ENCODE results near the gene MSI2.

MSI2 gene

GRCh38 chr17:57605675-57606105 lies 349.4 kb downstream of the MSI2 start (continued):
- TF ChIP-seq CREB5 (CRISPR knock-in tag; IDR thresholded peaks at IDR 0.05; ENCODE audit: low read depth) (no peak), SNAI2 (CRISPR knock-in tag; IDR thresholded peaks at IDR 0.05) (no peak), RARB (CRISPR knock-in tag; IDR thresholded peaks at IDR 0.05) (no peak), ISL1 (CRISPR knock-in tag; IDR thresholded peaks at IDR 0.05) (no peak)
- TF ChIP-seq, protein P1, sequence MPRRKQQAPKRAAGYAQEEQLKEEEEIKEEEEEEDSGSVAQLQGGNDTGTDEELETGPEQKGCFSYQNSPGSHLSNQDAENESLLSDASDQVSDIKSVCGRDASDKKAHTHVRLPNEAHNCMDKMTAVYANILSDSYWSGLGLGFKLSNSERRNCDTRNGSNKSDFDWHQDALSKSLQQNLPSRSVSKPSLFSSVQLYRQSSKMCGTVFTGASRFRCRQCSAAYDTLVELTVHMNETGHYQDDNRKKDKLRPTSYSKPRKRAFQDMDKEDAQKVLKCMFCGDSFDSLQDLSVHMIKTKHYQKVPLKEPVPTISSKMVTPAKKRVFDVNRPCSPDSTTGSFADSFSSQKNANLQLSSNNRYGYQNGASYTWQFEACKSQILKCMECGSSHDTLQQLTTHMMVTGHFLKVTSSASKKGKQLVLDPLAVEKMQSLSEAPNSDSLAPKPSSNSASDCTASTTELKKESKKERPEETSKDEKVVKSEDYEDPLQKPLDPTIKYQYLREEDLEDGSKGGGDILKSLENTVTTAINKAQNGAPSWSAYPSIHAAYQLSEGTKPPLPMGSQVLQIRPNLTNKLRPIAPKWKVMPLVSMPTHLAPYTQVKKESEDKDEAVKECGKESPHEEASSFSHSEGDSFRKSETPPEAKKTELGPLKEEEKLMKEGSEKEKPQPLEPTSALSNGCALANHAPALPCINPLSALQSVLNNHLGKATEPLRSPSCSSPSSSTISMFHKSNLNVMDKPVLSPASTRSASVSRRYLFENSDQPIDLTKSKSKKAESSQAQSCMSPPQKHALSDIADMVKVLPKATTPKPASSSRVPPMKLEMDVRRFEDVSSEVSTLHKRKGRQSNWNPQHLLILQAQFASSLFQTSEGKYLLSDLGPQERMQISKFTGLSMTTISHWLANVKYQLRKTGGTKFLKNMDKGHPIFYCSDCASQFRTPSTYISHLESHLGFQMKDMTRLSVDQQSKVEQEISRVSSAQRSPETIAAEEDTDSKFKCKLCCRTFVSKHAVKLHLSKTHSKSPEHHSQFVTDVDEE (CRISPR knock-in tag; IDR thresholded peaks at IDR 0.05) = no peak

DNA sequence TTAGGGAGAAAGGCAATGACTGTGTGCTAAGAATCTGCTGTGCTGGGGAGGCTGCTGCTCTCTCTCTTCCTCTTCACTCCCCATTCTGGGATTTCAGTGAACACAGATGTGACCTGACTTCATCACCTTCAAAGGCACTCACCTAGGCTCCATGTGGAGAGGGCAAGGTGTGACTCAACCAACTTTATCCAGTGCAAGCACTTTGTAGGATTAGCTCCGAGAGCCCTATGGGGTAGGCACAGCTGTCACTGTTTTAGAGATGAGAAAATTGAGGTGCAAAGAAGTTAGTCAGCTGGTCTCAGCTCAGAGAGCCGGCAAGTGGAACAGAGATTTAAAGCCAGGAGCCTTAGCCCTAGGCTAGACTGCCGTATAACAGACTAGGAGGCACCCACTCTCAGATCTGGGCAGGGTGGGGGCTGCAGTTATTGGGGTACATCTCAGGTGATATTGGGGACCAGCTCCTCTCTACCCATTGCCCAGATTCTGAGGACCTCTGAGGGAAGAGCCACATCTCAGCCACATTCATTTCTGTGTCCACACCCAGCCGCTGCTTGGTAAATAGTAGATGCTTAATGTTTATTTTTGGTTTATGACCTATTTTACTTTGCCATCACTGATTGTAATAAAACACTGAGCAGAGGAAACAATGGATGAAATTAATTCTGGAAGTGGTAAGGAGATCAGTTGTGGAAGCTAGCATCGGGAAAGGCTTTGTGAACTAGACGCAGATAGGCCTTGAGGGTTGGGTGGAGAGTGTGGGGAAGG lies 350.0 kb downstream of the MSI2 start:
- TF ChIP-seq ZNF70 (CRISPR knock-in tag; IDR thresholded peaks at IDR 0.05) = no peak
- TF ChIP-seq, protein P2, sequence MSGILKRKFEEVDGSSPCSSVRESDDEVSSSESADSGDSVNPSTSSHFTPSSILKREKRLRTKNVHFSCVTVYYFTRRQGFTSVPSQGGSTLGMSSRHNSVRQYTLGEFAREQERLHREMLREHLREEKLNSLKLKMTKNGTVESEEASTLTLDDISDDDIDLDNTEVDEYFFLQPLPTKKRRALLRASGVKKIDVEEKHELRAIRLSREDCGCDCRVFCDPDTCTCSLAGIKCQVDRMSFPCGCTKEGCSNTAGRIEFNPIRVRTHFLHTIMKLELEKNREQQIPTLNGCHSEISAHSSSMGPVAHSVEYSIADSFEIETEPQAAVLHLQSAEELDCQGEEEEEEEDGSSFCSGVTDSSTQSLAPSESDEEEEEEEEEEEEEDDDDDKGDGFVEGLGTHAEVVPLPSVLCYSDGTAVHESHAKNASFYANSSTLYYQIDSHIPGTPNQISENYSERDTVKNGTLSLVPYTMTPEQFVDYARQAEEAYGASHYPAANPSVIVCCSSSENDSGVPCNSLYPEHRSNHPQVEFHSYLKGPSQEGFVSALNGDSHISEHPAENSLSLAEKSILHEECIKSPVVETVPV (CRISPR knock-in tag; IDR thresholded peaks at IDR 0.05) = no peak
- TF ChIP-seq CREB5 (CRISPR knock-in tag; IDR thresholded peaks at IDR 0.05; ENCODE audit: low read depth) = no peak
- TF ChIP-seq ZNF8 (CRISPR knock-in tag; IDR thresholded peaks at IDR 0.05) = no peak
- TF ChIP-seq ZFP3 (CRISPR knock-in tag; IDR thresholded peaks at IDR 0.05) = no peak
- TF ChIP-seq GLIS3 (CRISPR knock-in tag; IDR thresholded peaks at IDR 0.05) = no peak
- no peak for TF ChIP-seq BACH2 (CRISPR knock-in tag; IDR thresholded peaks at IDR 0.05; ENCODE audit: borderline replicate concordance)
- no peak for TF ChIP-seq ESRRG (CRISPR knock-in tag; IDR thresholded peaks at IDR 0.05)
- TF ChIP-seq ARNTL (CRISPR knock-in tag; IDR thresholded peaks at IDR 0.05; ENCODE audit: borderline replicate concordance, low read depth) = no peak
- no peak for ATAC-seq

GRCh38 chr17:57607553-57608120 lies 351.3 kb downstream of the MSI2 start:
- no peak for TF ChIP-seq BACH2 (CRISPR knock-in tag; IDR thresholded peaks at IDR 0.05; ENCODE audit: borderline replicate concordance)
- TF ChIP-seq ZNF8 (CRISPR knock-in tag; IDR thresholded peaks at IDR 0.05) = no peak
- TF ChIP-seq ZNF565 (CRISPR knock-in tag; conservative IDR thresholded peaks at IDR 0.05; ENCODE audit: low read depth) = no peak
- TF ChIP-seq POU6F1 (CRISPR knock-in tag; IDR thresholded peaks at IDR 0.05; ENCODE audit: borderline replicate concordance, low read depth) = no peak
- no peak for TF ChIP-seq OSR1 (CRISPR knock-in tag; IDR thresholded peaks at IDR 0.05)
- no peak for TF ChIP-seq ZFP3 (CRISPR knock-in tag; IDR thresholded peaks at IDR 0.05)
- no peak for TF ChIP-seq TCF4 (CRISPR knock-in tag; IDR thresholded peaks at IDR 0.05; ENCODE audit: borderline replicate concordance)
- no peak for TF ChIP-seq PPARA (CRISPR knock-in tag; IDR thresholded peaks at IDR 0.05; ENCODE audit: borderline replicate concordance)
- TF ChIP-seq, protein P2 (CRISPR knock-in tag; IDR thresholded peaks at IDR 0.05) = no peak
- no peak for TF ChIP-seq TOX (CRISPR knock-in tag; IDR thresholded peaks at IDR 0.05; ENCODE audit: borderline replicate concordance)
- TF ChIP-seq SNAI2 (CRISPR knock-in tag; IDR thresholded peaks at IDR 0.05) = no peak
- TF ChIP-seq RARB (CRISPR knock-in tag; IDR thresholded peaks at IDR 0.05) = no peak
- no peak for TF ChIP-seq GLIS3 (CRISPR knock-in tag; IDR thresholded peaks at IDR 0.05)
- no peak for TF ChIP-seq ESRRG (CRISPR knock-in tag; IDR thresholded peaks at IDR 0.05)
- TF ChIP-seq ISL1 (CRISPR knock-in tag; IDR thresholded peaks at IDR 0.05) = no peak
- ATAC-seq = no peak
